ENCODE measurements around the gene USP28. TPM values are rescaled to one million over a fixed set of nuclear protein-coding genes. Genes with fewer than 3 reads are reported as not detected.
"Not testable (repeated sequence)": the region's sequence is repeated elsewhere in the genome, so short reads cannot be mapped to it uniquely, and the experiment has no call there.

Gene USP28
- total and polyA plus RNA-seq, 2 donors = 7.4 to 13.6 TPM

- Histone ChIP-seq H3K4me3 (ENCODE audit: low read length in 2 of 2) (no peak overlapping the region), H3K4me1 (ENCODE audit: control insufficient read depth in 2 of 2, insufficient read depth in 2 of 2, low read length in 2 of 2) (no peaks in the 10 kb centered on the region), H3K9me3 (ENCODE audit: control insufficient read depth in 2 of 2, insufficient read depth in 1 of 2, low read length in 1 of 2) (no peaks in the 10 kb centered on the region), H3K36me3 (ENCODE audit: control insufficient read depth in 2 of 2, insufficient read depth in 2 of 2, low read length in 1 of 2) (peaks cover 0 to 4% of the 10 kb centered on the region in 2 donors), H3K27ac (ENCODE audit: low read depth in 1 of 2, low read length in 1 of 2) (no peak overlapping the region), H3K27me3 (ENCODE audit: control insufficient read depth in 2 of 2, insufficient read depth in 1 of 2, low read length in 1 of 2) (no peaks in the 10 kb centered on the region)
- DNase-seq (ENCODE audit: low read depth in 6 of 9, low spot score in 9 of 9) = no peak
These were observed 69.7 kb downstream of the USP28 start for GRCh38 chr11:113805640-113806039.

GRCh38 chr11:113802621-113803020 lies 72.8 kb downstream of the USP28 start:
- H3K4me1 ChIP-seq (ENCODE audit: control insufficient read depth in 2 of 2, insufficient read depth in 2 of 2, low read length in 2 of 2) = no peaks in the 10 kb centered on the region
- H3K36me3 ChIP-seq (ENCODE audit: control insufficient read depth in 2 of 2, insufficient read depth in 2 of 2, low read length in 1 of 2) = peaks cover 0 to 3% of the 10 kb centered on the region in 2 donors
- H3K27me3 ChIP-seq (ENCODE audit: control insufficient read depth in 2 of 2, insufficient read depth in 1 of 2, low read length in 1 of 2) = no peaks in the 10 kb centered on the region
- H3K4me3 ChIP-seq (ENCODE audit: low read length in 2 of 2) = no peak overlapping the region
- no peak overlapping the region for H3K27ac ChIP-seq (ENCODE audit: low read depth in 1 of 2, low read length in 1 of 2)
- no peak for DNase-seq (ENCODE audit: low read depth in 6 of 9, low spot score in 9 of 9)
- no peaks in the 10 kb centered on the region for H3K9me3 ChIP-seq (ENCODE audit: control insufficient read depth in 2 of 2, insufficient read depth in 1 of 2, low read length in 1 of 2)

GRCh38 chr11:113796663-113797259 lies 78.6 kb downstream of the USP28 start:
- H3K36me3 ChIP-seq (ENCODE audit: control insufficient read depth in 2 of 2, insufficient read depth in 2 of 2, low read length in 1 of 2) = peaks cover 0 to 3% of the 10 kb centered on the region in 2 donors
- H3K4me1 ChIP-seq (ENCODE audit: control insufficient read depth in 2 of 2, insufficient read depth in 2 of 2, low read length in 2 of 2) = no peaks in the 10 kb centered on the region
- WGBS = 84% methylated on average over 3 of the region's 3 CpGs
- H3K27ac ChIP-seq (ENCODE audit: low read depth in 1 of 2, low read length in 1 of 2) = no peak overlapping the region
- peak in 5 of 9 donors; percentile 7 to 31 (median 18) for DNase-seq (ENCODE audit: low read depth in 6 of 9, low spot score in 9 of 9)
- H3K9me3 ChIP-seq (ENCODE audit: control insufficient read depth in 2 of 2, insufficient read depth in 1 of 2, low read length in 1 of 2) = no peaks in the 10 kb centered on the region
- no peak overlapping the region for H3K4me3 ChIP-seq (ENCODE audit: low read length in 2 of 2)
- no peaks in the 10 kb centered on the region for H3K27me3 ChIP-seq (ENCODE audit: control insufficient read depth in 2 of 2, insufficient read depth in 1 of 2, low read length in 1 of 2)

- H3K36me3 ChIP-seq (ENCODE audit: control insufficient read depth in 2 of 2, insufficient read depth in 2 of 2, low read length in 1 of 2) = no peaks in the 10 kb centered on the region
- no peak overlapping the region for H3K4me3 ChIP-seq (ENCODE audit: low read length in 2 of 2)
- WGBS = 86% methylated on average over 35 of the region's 35 CpGs
- H3K4me1 ChIP-seq (ENCODE audit: control insufficient read depth in 2 of 2, insufficient read depth in 2 of 2, low read length in 2 of 2) = no peaks in the 10 kb centered on the region
- no peak for DNase-seq (ENCODE audit: low read depth in 6 of 9, low spot score in 9 of 9)
- no peaks in the 10 kb centered on the region for H3K9me3 ChIP-seq (ENCODE audit: control insufficient read depth in 2 of 2, insufficient read depth in 1 of 2, low read length in 1 of 2)
- no peaks in the 10 kb centered on the region for H3K27me3 ChIP-seq (ENCODE audit: control insufficient read depth in 2 of 2, insufficient read depth in 1 of 2, low read length in 1 of 2)
- H3K27ac ChIP-seq (ENCODE audit: low read depth in 1 of 2, low read length in 1 of 2) = no peak overlapping the region
These were observed 85.6 kb downstream of the USP28 start for GRCh38 chr11:113789675-113790320.

- not testable (repeated sequence) for DNase-seq (ENCODE audit: low read depth in 6 of 9, low spot score in 9 of 9); H3K36me3 ChIP-seq (ENCODE audit: control insufficient read depth in 2 of 2, insufficient read depth in 2 of 2, low read length in 1 of 2); H3K4me3 ChIP-seq (ENCODE audit: low read length in 2 of 2); H3K4me1 ChIP-seq (ENCODE audit: control insufficient read depth in 2 of 2, insufficient read depth in 2 of 2, low read length in 2 of 2); H3K27me3 ChIP-seq (ENCODE audit: control insufficient read depth in 2 of 2, insufficient read depth in 1 of 2, low read length in 1 of 2); H3K9me3 ChIP-seq (ENCODE audit: control insufficient read depth in 2 of 2, insufficient read depth in 1 of 2, low read length in 1 of 2); H3K27ac ChIP-seq (ENCODE audit: low read depth in 1 of 2, low read length in 1 of 2)
- 91% methylated on average over 22 of the region's 22 CpGs for WGBS
These were observed 86.4 kb downstream of the USP28 start for GRCh38 chr11:113789016-113789415.

GRCh38 chr11:113782134-113782533 lies 93.2 kb downstream of the USP28 start:
- Histone ChIP-seq H3K27me3 (ENCODE audit: control insufficient read depth in 2 of 2, insufficient read depth in 1 of 2, low read length in 1 of 2) (peaks cover 0 to 10% of the 10 kb centered on the region in 2 donors), H3K4me3 (ENCODE audit: low read length in 2 of 2) (no peak overlapping the region), H3K36me3 (ENCODE audit: control insufficient read depth in 2 of 2, insufficient read depth in 2 of 2, low read length in 1 of 2) (no peaks in the 10 kb centered on the region), H3K4me1 (ENCODE audit: control insufficient read depth in 2 of 2, insufficient read depth in 2 of 2, low read length in 2 of 2) (no peaks in the 10 kb centered on the region), H3K27ac (ENCODE audit: low read depth in 1 of 2, low read length in 1 of 2) (no peak overlapping the region), H3K9me3 (ENCODE audit: control insufficient read depth in 2 of 2, insufficient read depth in 1 of 2, low read length in 1 of 2) (no peaks in the 10 kb centered on the region)
- 93% methylated on average over 1 of the region's 1 CpG for WGBS
- no peak for DNase-seq (ENCODE audit: low read depth in 6 of 9, low spot score in 9 of 9)

GRCh38 chr11:113781682-113782081 lies 93.7 kb downstream of the USP28 start:
- H3K4me1 ChIP-seq (ENCODE audit: control insufficient read depth in 2 of 2, insufficient read depth in 2 of 2, low read length in 2 of 2) = no peaks in the 10 kb centered on the region
- no peak for DNase-seq (ENCODE audit: low read depth in 6 of 9, low spot score in 9 of 9)
- H3K4me3 ChIP-seq (ENCODE audit: low read length in 2 of 2) = no peak overlapping the region
- H3K27ac ChIP-seq (ENCODE audit: low read depth in 1 of 2, low read length in 1 of 2) = no peak overlapping the region
- WGBS = 93% methylated on average over 5 of the region's 5 CpGs
- no peaks in the 10 kb centered on the region for H3K9me3 ChIP-seq (ENCODE audit: control insufficient read depth in 2 of 2, insufficient read depth in 1 of 2, low read length in 1 of 2)
- no peaks in the 10 kb centered on the region for H3K36me3 ChIP-seq (ENCODE audit: control insufficient read depth in 2 of 2, insufficient read depth in 2 of 2, low read length in 1 of 2)
- H3K27me3 ChIP-seq (ENCODE audit: control insufficient read depth in 2 of 2, insufficient read depth in 1 of 2, low read length in 1 of 2) = peaks cover 0 to 10% of the 10 kb centered on the region in 2 donors

GRCh38 chr11:113779496-113779895 lies 95.9 kb downstream of the USP28 start, which contains the start of gene CLDN25:
TSS of gene CLDN25 (plus strand) at chr11:113779796. CDS start at chr11:113779796, 0 bp downstream.
- DNase-seq (ENCODE audit: low read depth in 6 of 9, low spot score in 9 of 9) = no peak
- Histone ChIP-seq H3K36me3 (ENCODE audit: control insufficient read depth in 2 of 2, insufficient read depth in 2 of 2, low read length in 1 of 2) (no peaks in the 10 kb centered on the region), H3K27me3 (ENCODE audit: control insufficient read depth in 2 of 2, insufficient read depth in 1 of 2, low read length in 1 of 2) (peaks cover 0 to 10% of the 10 kb centered on the region in 2 donors), H3K9me3 (ENCODE audit: control insufficient read depth in 2 of 2, insufficient read depth in 1 of 2, low read length in 1 of 2) (no peaks in the 10 kb centered on the region), H3K4me1 (ENCODE audit: control insufficient read depth in 2 of 2, insufficient read depth in 2 of 2, low read length in 2 of 2) (no peaks in the 10 kb centered on the region), H3K4me3 (ENCODE audit: low read length in 2 of 2) (no peak within 1 kb of the TSS), H3K27ac (ENCODE audit: low read depth in 1 of 2, low read length in 1 of 2) (no peak within 1 kb of the TSS)
- WGBS = 94% methylated on average over 4 of the region's 4 CpGs

- Histone ChIP-seq H3K36me3 (ENCODE audit: control insufficient read depth in 2 of 2, insufficient read depth in 2 of 2, low read length in 1 of 2) (no peaks in the 10 kb centered on the region), H3K27me3 (ENCODE audit: control insufficient read depth in 2 of 2, insufficient read depth in 1 of 2, low read length in 1 of 2) (peaks cover 0 to 8% of the 10 kb centered on the region in 2 donors), H3K9me3 (ENCODE audit: control insufficient read depth in 2 of 2, insufficient read depth in 1 of 2, low read length in 1 of 2) (no peaks in the 10 kb centered on the region), H3K4me1 (ENCODE audit: control insufficient read depth in 2 of 2, insufficient read depth in 2 of 2, low read length in 2 of 2) (no peaks in the 10 kb centered on the region), H3K27ac (ENCODE audit: low read depth in 1 of 2, low read length in 1 of 2) (no peak overlapping the region), H3K4me3 (ENCODE audit: low read length in 2 of 2) (no peak overlapping the region)
- DNase-seq (ENCODE audit: low read depth in 6 of 9, low spot score in 9 of 9) = no peak
- WGBS = 71% methylated on average over 11 of the region's 11 CpGs
These were observed 97.1 kb downstream of the USP28 start for GRCh38 chr11:113778111-113778910.
